ENCODE results near the gene NDST1.

DNA sequence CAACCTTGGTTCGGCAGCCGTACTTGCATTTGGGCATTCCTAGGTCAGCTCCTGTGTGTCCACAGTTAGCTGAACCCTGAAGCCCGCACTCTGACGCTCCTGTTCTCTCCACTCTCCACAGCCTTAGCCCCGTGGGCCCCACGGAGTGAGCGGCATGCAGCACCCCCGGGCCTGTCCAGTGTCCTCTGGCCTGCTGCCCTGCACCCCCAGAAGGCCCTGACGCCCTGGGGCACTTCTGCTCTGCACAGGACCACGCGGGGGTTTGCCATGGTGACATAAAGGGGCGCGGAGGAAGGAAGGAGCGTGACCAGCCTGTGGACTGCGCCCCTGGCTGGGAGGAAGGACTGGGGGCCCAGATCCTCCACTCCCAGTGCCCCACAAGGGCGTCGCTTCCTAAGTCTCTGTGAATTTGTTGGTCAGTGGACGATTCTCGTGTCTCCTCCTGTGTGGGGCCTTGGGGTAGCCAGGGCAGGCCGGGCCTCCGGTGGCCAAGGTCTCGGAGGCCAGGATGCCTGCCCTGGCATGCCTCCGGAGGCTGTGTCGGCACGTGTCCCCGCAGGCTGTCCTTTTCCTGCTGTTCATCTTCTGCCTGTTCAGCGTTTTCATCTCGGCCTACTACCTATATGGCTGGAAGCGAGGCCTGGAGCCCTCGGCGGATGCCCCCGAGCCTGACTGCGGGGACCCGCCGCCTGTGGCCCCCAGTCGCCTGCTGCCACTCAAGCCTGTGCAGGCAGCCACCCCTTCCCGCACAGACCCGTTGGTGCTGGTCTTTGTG lies 13.0 kb downstream of the NDST1 start:
- TF ChIP-seq L3MBTL2 (conservative IDR thresholded peaks at IDR 0.05) (no peak), NFRKB (IDR thresholded peaks at IDR 0.05) (no peak)

Data from HEK293T (cell line).